HEK293 (cell line): ENCODE measurements around the gene DCAKD.

ENCODE experiments used
- CTCF ChIP-seq: fragments of 450-650 bp; formaldehyde crosslinking; IDR thresholded peaks from 2 replicates; pipeline ENCODE4 v1.5.1; 2016; ENCODE audit warnings: missing biosample characterization, missing genetic modification characterization
- ELK4 ChIP-seq: IDR thresholded peaks from 2 replicates; pipeline ENCODE4 v1.6.1; 2011; ENCODE audit warnings: mild to moderate bottlenecking, low read depth, low read length, borderline replicate concordance
- YY2 ChIP-seq: fragments of 450-650 bp; formaldehyde crosslinking; IDR thresholded peaks from 2 replicates; pipeline ENCODE4 v1.5.1; 2016; ENCODE audit warnings: missing biosample characterization, missing genetic modification characterization
- ZNF133 ChIP-seq: fragments of 450-650 bp; formaldehyde crosslinking; IDR thresholded peaks from 2 replicates; pipeline ENCODE4 v1.5.1; 2016; ENCODE audit warnings: missing biosample characterization, missing genetic modification characterization
- ZNF202 ChIP-seq: fragments of 450-650 bp; formaldehyde crosslinking; IDR thresholded peaks from 2 replicates; pipeline ENCODE4 v1.5.1; 2016; ENCODE audit warnings: missing biosample characterization, missing genetic modification characterization, borderline replicate concordance
- ZNF239 ChIP-seq: fragments of 450-650 bp; formaldehyde crosslinking; IDR thresholded peaks from 2 replicates; pipeline ENCODE4 v1.5.1; 2016; ENCODE audit warnings: missing biosample characterization, missing genetic modification characterization
- ZNF449 ChIP-seq: fragments of 450-650 bp; formaldehyde crosslinking; IDR thresholded peaks from 2 replicates; pipeline ENCODE4 v1.5.1; 2017; ENCODE audit warnings: missing biosample characterization, mild to moderate bottlenecking, missing genetic modification characterization, moderate library complexity

GRCh38 chr17:45050481-45051059 lies 862 bp downstream of the DCAKD start:
- TF ChIP-seq ELK4 (no peak), ZNF133 (no peak), ZNF449 (tag by site-specific recombination) (no peak), CTCF (no peak), ZNF239 (tag by site-specific recombination) (no peak), ZNF202 (no peak), YY2 (tag by site-specific recombination) (no peak)
